HG03558 (cell line): ENCODE measurements around the gene SEC14L5.

ENCODE experiments used
- ATAC-seq: cut with Tn5 transposase; IDR thresholded peaks from one replicate; pipeline ENCODE4 v1.9.1; 2021; ENCODE audit warnings: moderate number of reproducible peaks; ENCODE audit not compliant: unreplicated experiment; ENCODE audit errors: extremely low read depth

SEC14L5 gene

DNA sequence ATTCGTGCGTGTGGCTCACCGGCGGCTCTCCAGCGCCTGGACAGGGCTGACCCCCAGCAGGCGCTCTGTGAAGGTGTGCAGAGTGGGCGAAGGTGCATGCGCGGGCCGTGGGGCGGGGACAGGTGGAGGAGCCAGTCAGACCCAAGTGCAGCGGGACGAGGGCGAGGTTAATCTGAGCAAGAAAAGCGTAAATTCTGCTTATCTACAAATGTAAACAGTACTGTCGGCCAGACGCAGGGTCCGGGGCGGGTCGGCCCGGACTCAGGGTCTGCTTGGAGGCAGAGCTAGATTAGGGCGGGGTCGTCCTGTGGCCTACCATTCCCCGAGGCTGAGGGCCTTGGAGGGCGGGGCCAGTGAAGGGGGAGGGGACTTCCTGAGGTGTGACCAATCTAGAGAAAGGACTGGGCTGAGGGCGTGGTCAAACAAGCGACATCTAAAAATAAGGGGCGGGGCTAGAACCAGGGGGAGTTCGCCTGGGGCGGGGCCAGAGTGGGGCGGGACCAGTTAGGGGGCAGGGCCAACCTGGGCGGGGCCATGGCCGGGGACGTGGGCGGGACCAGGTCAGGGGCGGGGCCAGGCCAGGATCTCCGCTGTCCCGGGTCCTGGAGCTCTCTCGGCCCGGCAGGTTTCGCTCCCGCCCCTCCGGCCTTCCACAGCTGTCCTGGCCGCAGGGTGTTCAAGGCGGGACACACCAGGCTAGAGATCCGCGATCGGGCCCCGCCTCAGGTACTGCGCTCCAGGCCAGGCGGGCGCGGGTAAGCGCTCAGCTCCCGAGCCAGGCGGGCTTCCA, at the start of gene SEC14L5:
Gene SEC14L5 (plus strand): TSS at position 611 of the 790 bp plus-strand sequence. CDS start 994 bp downstream, outside the sequence.
- ATAC-seq = peak; percentile 47

GRCh38 chr16:4908854-4909401, 49.2 kb upstream of the SEC14L5 start:
- no peak for ATAC-seq

DNA sequence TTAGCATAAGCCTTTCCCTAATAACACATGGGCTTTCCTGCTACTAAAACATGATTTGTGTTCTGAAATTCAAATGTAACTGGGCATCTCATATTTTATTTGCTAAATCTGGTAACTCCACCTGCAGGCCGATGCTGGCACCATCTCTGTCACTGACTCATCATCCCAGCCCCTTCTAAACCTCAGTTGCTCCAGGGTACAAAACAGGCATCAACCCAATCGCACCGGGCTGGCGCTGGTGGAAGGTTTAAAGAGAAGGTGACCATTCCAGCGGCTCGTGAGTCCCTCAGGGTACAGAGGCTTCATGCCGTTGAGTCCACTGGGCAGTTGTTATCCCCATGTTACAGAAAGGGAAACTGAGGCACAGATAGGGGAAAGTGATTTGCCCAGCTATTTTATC, 48.3 kb upstream of the SEC14L5 start:
- ATAC-seq = no peak

GRCh38 chr16:4910828-4911227, 47.3 kb upstream of the SEC14L5 start:
- ATAC-seq = no peak

- no peak for ATAC-seq
These were observed 46.2 kb upstream of the SEC14L5 start for GRCh38 chr16:4911970-4912386.

GRCh38 chr16:4913130-4913773, 44.9 kb upstream of the SEC14L5 start:
- no peak for ATAC-seq

- no peak for ATAC-seq
These were observed 44.2 kb upstream of the SEC14L5 start for GRCh38 chr16:4913774-4914525.

- no peak for ATAC-seq
These were observed 43.5 kb upstream of the SEC14L5 start for GRCh38 chr16:4914528-4915225.

GRCh38 chr16:4915226-4915761, 42.8 kb upstream of the SEC14L5 start:
- no peak for ATAC-seq

GRCh38 chr16:4917117-4917516, 41.0 kb upstream of the SEC14L5 start:
- ATAC-seq = no peak

- ATAC-seq = no peak
These were observed 39.3 kb upstream of the SEC14L5 start for GRCh38 chr16:4918781-4919251.

DNA sequence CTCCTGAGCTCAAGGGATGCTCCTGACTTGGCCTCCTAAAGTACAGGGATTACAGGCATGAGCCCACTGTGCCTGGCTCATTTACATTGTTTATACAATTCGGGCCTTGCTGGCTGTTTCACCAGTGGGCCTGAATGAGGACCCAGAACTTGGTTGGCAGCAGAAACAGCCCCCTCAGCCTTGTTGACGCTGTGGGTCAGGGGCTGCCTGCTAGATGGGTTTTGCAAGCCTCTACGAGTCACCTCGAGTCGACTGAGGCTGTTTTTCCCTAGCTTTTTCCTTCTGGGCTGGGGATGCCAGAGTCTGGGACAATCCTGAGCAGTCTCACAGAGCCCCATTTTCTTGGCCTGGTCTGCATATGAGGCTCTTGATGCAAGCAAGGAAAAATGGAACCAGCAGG, 37.3 kb upstream of the SEC14L5 start:
- no peak for ATAC-seq

DNA sequence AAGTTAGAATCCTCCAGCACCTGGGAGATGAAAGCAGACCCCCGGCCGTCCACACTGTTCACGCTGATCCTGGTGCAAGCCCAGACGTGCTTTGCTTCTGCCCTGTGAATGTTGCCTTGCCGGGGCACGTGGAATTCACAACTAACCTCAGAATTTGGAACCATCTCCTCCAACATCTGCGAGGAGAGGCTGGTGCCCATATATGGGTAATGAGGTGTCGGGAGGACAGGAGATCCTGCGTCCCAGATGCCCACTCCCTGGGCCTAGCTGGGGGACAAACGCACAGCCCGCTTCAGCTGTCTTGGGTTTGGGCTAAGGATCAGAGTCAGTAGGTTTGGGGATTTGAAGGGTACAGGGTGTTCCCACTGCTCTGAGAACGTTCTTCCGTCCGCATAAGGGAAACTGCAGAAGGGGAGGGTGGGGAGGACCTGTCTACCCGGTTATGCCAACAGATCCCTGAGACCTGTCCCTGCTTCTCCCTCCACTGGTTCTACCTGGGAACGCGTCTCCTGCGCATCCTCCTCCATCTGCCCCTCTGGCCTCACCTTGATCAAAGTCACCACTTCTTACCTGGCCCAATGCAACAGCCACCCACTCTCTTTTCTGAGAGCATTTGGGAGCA, 35.3 kb upstream of the SEC14L5 start:
- no peak for ATAC-seq

DNA sequence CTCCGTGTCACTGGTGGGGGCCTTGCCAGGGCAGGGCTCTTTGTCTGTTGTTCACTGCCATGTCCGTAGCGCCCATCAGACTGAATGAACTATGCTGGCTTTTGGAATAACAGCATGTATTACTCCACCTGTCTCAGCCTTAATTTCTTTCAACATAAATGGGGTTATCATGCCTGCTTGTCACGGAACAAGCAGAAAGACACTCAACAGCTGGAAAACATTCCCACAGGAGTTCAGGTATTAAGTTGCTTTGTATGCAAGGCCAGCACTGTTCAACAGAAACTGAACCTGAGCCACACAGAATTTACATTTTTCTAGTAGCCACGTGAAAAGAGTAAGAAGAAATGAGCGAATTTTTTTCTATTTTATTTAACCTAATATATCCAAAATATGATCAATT, 34.3 kb upstream of the SEC14L5 start:
- no peak for ATAC-seq

DNA sequence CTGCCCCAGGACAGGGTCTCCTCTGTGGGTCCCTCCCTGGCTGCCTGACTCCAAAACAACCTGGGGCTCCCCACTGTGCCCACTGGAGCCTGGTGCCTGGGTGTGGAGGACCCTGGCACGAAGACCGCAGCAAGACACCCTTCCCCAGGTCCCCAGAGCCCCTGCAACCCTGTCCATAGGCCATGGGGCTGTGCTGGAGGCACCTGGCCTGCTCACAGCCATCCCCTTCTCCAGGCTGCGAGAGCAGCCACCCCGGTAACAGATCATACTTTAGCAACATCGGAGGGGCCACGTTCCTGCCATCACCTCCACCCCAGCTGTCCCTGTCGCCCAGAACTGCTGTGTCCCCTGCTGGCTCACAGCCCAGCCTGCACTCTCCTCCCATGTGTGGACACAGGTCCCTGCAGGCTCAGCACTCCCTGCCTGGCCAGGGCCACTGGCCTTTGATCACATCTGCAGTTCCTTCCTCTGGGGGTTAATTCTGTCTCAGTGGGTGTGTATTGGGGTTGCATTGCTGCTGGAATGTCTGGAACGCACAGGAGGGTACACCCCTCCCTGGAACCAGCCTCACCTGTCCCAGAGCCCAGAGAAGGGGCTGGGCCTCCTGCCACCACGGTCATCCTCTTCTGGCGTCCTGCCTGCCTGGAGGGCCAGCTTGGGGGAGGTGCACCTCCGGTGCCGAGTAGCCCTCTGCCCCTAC, 33.4 kb upstream of the SEC14L5 start:
- no peak for ATAC-seq

GRCh38 chr16:4925293-4925607, 32.9 kb upstream of the SEC14L5 start:
- no peak for ATAC-seq

DNA sequence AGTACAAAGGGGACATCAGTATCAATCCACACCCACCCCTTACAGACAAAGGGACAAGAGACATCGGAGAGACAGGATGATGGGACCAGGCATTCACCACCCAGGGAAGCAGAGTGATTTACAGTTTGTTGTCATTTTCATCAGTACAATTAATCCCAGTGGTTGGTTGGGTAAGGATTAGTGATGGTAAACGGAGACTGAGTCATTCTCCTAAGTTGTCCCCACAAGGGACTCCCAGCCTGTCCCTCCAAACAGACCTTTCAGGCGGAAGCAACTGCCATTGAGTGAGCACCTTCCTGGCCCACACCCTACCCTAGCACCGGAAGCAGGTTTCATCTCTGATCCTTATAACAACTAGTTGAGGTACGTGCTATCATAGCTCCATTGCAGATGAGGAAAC, 32.3 kb upstream of the SEC14L5 start:
- ATAC-seq = no peak

DNA sequence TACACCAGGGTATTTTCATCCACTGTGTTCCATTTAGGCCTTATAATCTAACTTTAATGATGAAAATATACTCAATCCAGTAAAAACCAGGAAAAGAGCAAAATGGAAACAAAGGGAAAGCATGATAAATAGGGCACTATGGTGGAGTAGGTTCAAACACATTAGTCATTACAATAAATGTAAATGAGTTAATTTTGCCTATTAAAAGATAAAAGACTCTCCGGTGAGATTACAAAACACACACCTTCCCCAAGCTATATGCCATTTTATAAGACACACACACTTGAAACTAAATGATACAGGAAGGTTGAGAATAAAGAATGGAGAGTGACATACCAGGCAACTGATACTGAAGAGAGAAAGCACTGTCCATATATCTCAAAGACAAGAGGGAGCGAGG, 31.2 kb upstream of the SEC14L5 start:
- ATAC-seq = no peak

- ATAC-seq = no peak
These were observed 30.5 kb upstream of the SEC14L5 start for GRCh38 chr16:4927661-4928060.
